Muscle of leg (tissue), 11 donors: ENCODE results near the gene PAK1. TPM values are rescaled to one million over a fixed set of nuclear protein-coding genes. Genes with fewer than 3 reads are reported as not detected.

Experiments
- DNase-seq: peaks from one replicate; pipeline ENCODE4 v3.0.0; 2013
- H3K27ac ChIP-seq: one replicate; pipeline ENCODE4 v1.5.1; 2013; ENCODE audit warnings: mild to moderate bottlenecking, low read length, control low read depth
- H3K27me3 ChIP-seq: one replicate; pipeline ENCODE4 v1.6.1; 2013; ENCODE audit warnings: low read length; ENCODE audit not compliant: control insufficient read depth, insufficient read depth
- H3K36me3 ChIP-seq: one replicate; pipeline ENCODE4 v1.6.1; 2013; ENCODE audit warnings: low read length; ENCODE audit not compliant: control insufficient read depth, insufficient read depth
- H3K4me1 ChIP-seq: one replicate; pipeline ENCODE4 v1.6.1; 2013; ENCODE audit warnings: low read length; ENCODE audit not compliant: control insufficient read depth, insufficient read depth
- H3K4me3 ChIP-seq: one replicate; pipeline ENCODE4 v1.5.1; 2013; ENCODE audit warnings: low read length, control low read depth
- H3K9me3 ChIP-seq: replicated peaks from 2 replicates; pipeline ENCODE4 v1.6.1; 2013; ENCODE audit warnings: low read depth, low read length; ENCODE audit not compliant: control insufficient read depth
- WGBS: methylation state at CpG from one replicate; pipeline ENCODE4 v1.1.5; 2013; ENCODE audit warnings: missing lambda C conversion rate; ENCODE audit not compliant: insufficient coverage; 5-methylcytosine and 5-hydroxymethylcytosine counted together
- polyA plus RNA-seq, 8 donors: library from polyadenylated mRNA; unstranded; fragments of 120-200 nt; gene quantifications; one replicate each; pipeline versions ENCODE4 v1.2.1 to v1.2.3, GENCODE V29; 2013; ENCODE audit warnings: inconsistent platforms in 1 of 8, low replicate concordance in 1 of 8; ENCODE audit not compliant: insufficient read length in 8 of 8, insufficient read depth in 1 of 8
- total RNA-seq: library from RNA; stranded (reverse); fragments of 120-200 nt; gene quantifications from one replicate; pipeline ENCODE4 v1.2.4, GENCODE V29; 2013

The PAK1 gene
- total and polyA plus RNA-seq, 9 donors, result 58.7 to 104 (median 74.1) TPM

DNA sequence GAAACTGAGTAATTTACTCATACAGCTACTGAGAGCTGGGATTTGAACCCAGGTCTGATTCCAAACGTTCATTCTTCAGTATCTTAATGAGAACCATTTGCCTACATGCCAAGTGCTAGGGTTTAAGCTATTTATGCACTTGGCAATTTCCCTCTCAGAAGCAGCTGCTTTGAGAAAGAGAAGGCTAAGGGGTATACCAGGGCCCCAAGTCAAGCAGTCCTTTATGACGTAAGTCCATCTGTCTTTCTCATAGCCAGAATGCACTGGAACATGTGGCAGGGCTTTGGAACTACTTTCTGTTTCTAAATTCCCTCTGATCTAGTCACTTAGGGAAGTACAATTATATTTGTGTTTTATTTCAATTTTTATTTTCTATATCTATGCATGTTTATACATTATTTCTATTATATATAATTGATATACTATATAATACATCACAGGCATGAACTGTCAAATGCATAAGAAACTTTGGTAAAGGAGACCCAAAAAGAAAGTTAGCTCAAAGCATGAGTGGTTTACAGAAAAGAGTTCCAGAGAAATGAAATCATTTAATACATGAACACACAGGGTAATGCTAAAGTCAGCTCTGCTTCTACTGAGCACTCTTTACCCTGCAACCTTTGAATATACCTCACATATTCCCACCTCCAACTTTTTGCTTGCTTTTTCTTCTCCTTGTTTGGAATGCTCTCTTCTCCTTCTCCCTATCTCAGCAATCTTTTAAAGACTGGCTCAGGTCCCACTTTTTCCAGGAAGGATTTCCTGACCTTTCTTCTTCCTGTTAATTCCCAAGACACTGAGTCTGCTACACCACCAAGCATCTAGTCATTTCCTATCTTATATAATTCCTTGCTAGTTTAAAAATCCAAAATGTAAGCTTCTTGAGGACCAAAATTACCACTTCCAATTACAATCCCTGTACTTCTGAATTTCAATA is 91.9 kb downstream of the PAK1 start:
- Histone ChIP-seq H3K27me3 (no peaks in the 10 kb centered on the region), H3K4me1 (peaks cover 26% of the 10 kb centered on the region), H3K36me3 (peaks cover 19% of the 10 kb centered on the region), H3K27ac (peak overlapping the region; percentile 80), H3K4me3 (no peak overlapping the region), H3K9me3 (no peaks in the 10 kb centered on the region)
- WGBS, result no CpG with 5 or more reads among the region's 2 CpGs
- DNase-seq, result peak; percentile 89

DNA sequence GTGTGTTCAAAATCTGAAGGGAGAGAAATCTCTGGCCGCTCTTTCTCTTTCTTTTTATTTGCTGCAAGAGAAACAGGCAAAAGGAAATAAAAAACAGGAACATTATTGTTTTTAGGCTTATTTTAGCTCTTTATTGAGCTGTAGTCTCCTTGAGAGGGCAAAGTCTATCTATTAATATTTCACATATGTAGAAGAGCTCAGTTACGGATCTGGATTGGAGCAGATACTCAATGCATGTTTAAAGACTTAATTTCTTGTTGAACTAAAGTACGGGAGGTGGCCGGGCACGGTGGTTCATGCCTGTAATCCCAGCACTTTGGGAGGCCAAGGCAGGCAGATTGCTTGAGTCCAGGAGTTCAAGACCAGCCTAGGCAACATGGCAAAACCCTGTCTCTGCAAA is 94.0 kb downstream of the PAK1 start:
- DNase-seq, result no peak
- Histone ChIP-seq H3K27me3 (no peaks in the 10 kb centered on the region), H3K36me3 (peaks cover 23% of the 10 kb centered on the region), H3K4me3 (no peak overlapping the region), H3K9me3 (no peaks in the 10 kb centered on the region), H3K27ac (no peak overlapping the region), H3K4me1 (peaks cover 21% of the 10 kb centered on the region)
- WGBS, result 72% methylated on average over 3 of the region's 5 CpGs

DNA sequence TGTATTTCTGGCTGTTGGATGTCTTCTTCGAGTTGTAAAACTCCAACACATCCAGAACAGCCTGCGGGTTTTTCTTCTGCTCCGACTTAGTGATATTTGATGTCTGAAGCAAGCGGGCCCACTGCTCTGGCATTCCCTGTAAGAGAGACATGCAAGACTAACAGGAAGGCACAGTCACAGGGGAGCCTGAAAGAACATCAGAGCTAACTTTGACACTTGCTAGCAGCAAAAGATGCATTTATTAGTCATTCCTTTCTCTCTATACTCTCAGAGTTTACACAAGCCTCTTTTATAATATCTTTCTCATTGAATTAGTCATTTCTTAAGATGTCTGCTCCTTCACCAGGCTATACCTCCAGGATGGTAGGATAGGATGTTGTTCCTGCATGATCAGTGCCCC is 94.6 kb downstream of the PAK1 start:
- Histone ChIP-seq H3K27me3 (no peaks in the 10 kb centered on the region), H3K9me3 (no peaks in the 10 kb centered on the region)
- WGBS, result no CpG with 5 or more reads among the region's 4 CpGs

DNA sequence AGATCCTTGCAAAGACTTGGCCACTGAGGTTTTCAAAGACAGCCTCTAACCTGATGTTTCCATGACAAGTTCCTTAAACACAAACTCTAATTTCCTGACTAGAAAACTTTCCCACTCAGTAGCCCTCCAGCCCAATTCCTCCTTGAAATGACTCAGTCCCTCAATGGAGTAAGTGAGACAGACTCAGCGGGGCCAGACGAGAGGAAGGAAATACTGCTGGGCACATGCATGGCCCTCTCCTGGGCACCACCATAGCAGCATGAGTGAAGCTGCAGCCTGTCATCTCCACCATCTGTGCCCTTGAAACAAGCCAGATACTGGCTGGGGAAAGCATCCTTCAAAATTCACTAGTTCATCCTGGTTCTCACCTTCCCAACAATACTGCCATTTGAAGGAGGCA is 96.2 kb downstream of the PAK1 start:
- Histone ChIP-seq H3K36me3 (peaks cover 25% of the 10 kb centered on the region), H3K4me1 (peaks cover 14% of the 10 kb centered on the region), H3K9me3 (no peaks in the 10 kb centered on the region), H3K27me3 (no peaks in the 10 kb centered on the region), H3K27ac (no peak overlapping the region), H3K4me3 (no peak overlapping the region)
- DNase-seq, result no peak
- 92% methylated on average over 2 of the region's 2 CpGs for WGBS

More for the DNA sequence above, 94.6 kb downstream of the PAK1 start:
- no peak overlapping the region for H3K27ac ChIP-seq
- DNase-seq, result no peak
- peaks cover 27% of the 10 kb centered on the region for H3K36me3 ChIP-seq
- no peak overlapping the region for H3K4me3 ChIP-seq
- H3K4me1 ChIP-seq, result peaks cover 21% of the 10 kb centered on the region

DNA sequence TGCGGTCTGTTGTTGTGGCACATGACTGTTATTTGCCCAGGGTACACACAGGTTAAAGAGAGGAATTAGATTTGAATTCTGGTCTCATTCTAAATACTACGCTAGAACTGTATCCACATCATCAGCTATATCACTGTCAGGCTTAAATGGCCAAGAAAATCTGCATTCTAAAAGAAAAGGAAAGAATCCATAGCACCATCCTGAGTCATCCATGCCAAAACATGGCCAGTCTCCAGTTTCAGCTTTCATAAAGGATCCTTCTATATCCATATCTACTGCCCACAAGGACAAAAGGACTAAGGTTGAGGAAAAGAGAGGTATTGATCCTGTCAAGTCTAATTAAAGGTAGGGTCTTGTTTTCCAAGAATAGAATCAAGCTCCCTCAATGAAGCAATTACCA is 98.8 kb downstream of the PAK1 start:
- H3K9me3 ChIP-seq, result no peaks in the 10 kb centered on the region
- H3K36me3 ChIP-seq, result peaks cover 29% of the 10 kb centered on the region
- no peak overlapping the region for H3K4me3 ChIP-seq
- WGBS, result no CpG with 5 or more reads among the region's 2 CpGs
- DNase-seq, result no peak
- H3K27me3 ChIP-seq, result no peaks in the 10 kb centered on the region
- no peak overlapping the region for H3K27ac ChIP-seq
- H3K4me1 ChIP-seq, result no peaks in the 10 kb centered on the region

DNA sequence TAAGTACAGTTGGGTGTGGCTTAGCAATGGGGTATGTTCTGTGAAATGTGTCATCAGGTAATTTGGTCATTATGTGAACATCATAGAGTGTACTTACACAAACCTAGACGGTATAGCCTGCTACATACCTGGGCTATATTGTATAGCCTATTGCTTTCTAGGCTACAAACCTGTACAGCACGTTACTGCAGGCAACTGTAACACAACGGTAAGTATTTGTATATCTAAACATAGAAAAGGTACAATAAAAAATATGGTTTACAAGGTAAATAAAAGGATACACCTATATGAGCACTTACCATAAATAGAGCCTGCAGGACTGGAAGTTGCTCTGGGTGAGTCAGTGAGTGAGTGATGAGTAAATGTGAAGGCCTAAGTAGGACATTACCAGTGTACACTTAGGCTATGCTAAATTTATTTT is 99.3 kb downstream of the PAK1 start:
- Histone ChIP-seq H3K9me3 (no peaks in the 10 kb centered on the region), H3K4me1 (no peaks in the 10 kb centered on the region), H3K27ac (no peak overlapping the region), H3K27me3 (no peaks in the 10 kb centered on the region), H3K36me3 (peaks cover 29% of the 10 kb centered on the region), H3K4me3 (no peak overlapping the region)
- WGBS, result no CpG with 5 or more reads among the region's 3 CpGs
- DNase-seq, result no peak

DNA sequence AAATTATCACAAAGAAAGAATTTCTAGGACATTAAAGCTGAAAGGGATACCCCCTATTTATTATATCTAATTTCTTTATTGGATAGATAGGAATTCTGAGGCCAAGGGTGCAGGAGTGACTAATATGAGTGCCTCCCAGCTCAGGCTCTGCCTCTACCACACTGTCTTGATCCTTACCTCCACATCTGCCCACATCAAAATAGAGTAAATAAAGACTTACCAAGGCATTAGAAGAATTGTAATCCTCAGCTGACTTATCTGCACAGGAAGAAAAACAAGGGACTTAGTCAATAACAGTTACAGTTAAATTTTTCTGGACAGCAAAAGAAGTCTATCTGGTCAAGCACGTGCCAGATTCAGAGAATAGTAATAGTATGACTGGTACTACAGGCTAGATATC is 99.8 kb downstream of the PAK1 start:
- H3K36me3 ChIP-seq, result peaks cover 24% of the 10 kb centered on the region
- H3K27me3 ChIP-seq, result no peaks in the 10 kb centered on the region
- no peak overlapping the region for H3K4me3 ChIP-seq
- WGBS, result no CpG with 5 or more reads among the region's 1 CpG
- no peak overlapping the region for H3K27ac ChIP-seq
- no peaks in the 10 kb centered on the region for H3K4me1 ChIP-seq
- H3K9me3 ChIP-seq, result no peaks in the 10 kb centered on the region
- no peak for DNase-seq

DNA sequence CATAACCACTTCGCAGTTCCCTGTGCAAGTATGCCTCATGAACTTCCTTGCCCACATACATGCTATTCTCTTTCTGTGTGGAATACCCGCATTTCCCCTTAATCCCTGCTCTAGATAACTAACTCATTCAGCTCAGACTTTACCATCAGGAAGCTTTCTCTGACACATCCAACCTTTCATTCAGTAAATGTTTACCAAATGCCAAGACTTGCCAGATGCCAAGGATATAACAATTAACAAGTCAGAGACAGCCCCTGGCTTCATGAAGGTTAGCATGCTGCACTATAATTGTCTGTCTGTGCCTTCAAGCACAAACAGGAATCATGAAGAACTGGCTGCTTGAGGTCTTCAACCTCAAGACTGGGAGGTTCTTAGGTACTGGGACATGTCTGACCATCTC is 101.2 kb downstream of the PAK1 start:
- Histone ChIP-seq H3K4me3 (no peak overlapping the region), H3K27me3 (no peaks in the 10 kb centered on the region), H3K27ac (no peak overlapping the region), H3K9me3 (no peaks in the 10 kb centered on the region), H3K4me1 (no peaks in the 10 kb centered on the region), H3K36me3 (peaks cover 15% of the 10 kb centered on the region)
- DNase-seq, result no peak
- WGBS, result 100% methylated on average over 2 of the region's 2 CpGs

DNA sequence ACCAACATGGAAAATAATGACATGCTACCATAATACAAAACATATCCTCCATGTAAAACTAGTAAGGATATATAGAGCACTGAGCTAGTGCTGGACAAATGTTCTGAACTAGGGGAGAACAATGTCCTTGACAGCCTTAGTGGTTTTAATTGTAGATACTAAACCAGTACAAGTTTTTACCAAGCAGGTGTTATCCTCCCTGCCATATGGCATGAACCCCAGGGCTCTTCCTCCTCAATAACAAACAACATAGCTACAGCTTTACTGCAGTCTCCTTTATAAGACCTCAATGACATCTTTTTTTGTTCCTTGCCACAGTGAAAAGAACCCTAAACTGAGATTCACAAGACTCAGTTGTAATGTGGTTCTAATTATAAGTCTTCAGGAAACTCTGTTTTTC is 102.2 kb downstream of the PAK1 start:
- DNase-seq, result no peak
- Histone ChIP-seq H3K27me3 (no peaks in the 10 kb centered on the region), H3K4me1 (no peaks in the 10 kb centered on the region), H3K27ac (no peak overlapping the region), H3K9me3 (no peaks in the 10 kb centered on the region), H3K4me3 (no peak overlapping the region), H3K36me3 (peaks cover 9% of the 10 kb centered on the region)

DNA sequence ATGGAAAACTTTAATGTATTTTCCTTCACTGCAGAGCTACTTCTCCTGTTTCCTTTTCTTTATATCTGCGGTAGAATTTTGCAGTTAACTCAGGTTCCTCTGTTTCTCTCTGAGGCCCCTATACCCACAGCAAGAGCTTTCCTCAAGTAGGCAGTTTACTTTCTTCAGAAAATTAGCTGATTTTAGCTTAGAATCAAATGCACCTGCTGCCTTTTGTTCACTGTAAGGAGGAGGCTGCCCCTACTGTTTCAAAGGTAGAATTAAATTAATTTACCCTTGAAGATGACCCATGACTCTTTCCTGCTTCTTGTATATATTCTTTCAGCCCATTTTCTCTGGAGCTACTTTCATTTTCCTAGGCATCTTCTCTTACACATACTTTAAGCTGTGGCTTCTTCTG is 103.7 kb downstream of the PAK1 start:
- H3K27me3 ChIP-seq, result no peaks in the 10 kb centered on the region
- peaks cover 2% of the 10 kb centered on the region for H3K9me3 ChIP-seq
- H3K36me3 ChIP-seq, result peaks cover 9% of the 10 kb centered on the region
- H3K27ac ChIP-seq, result no peak overlapping the region
- H3K4me3 ChIP-seq, result no peak overlapping the region
- WGBS, result 67% methylated on average over 1 of the region's 1 CpG
- DNase-seq, result no peak
- no peaks in the 10 kb centered on the region for H3K4me1 ChIP-seq
